Gastrocnemius medialis (tissue), 4 donors: Measurements from ENCODE around the gene LRRK1. TPM values are rescaled to one million over a fixed set of nuclear protein-coding genes. Genes with fewer than 3 reads are reported as not detected.

Source experiments
- ATAC-seq, 2 donors: fragments of 150-250 bp; one replicate each; pipeline ENCODE4 v1.9.1; 2016
- DNase-seq, 2 donors: peaks; one replicate each; pipeline ENCODE4 v3.0.0-alpha.2; 2019
- H3K27ac ChIP-seq, 4 donors: fragments of 200-600 bp; sonication (generic); 1 replicate in 1 of 4; 2 replicates in 3 of 4; pipeline ENCODE4 v1.5.1; 2016 to 2018; ENCODE audit warnings: mild to moderate bottlenecking in 2 of 4, moderate library complexity in 1 of 4
- H3K27me3 ChIP-seq, 3 donors: fragments of 200-600 bp; sonication (generic) in 2 of 3; 1 replicate in 1 of 3; 2 replicates in 2 of 3; pipeline versions ENCODE4 v1.5.1 to v1.6.0; 2016 to 2019; ENCODE audit warnings: mild to moderate bottlenecking in 1 of 3, moderate library complexity in 1 of 3
- H3K36me3 ChIP-seq, 2 donors: fragments of 200-600 bp; sonication (generic) in 1 of 2; one replicate each; pipeline ENCODE4 v1.5.1; 2017 to 2018
- H3K4me1 ChIP-seq, 2 donors: fragments of 200-600 bp; sonication (generic) in 1 of 2; one replicate each; pipeline ENCODE4 v1.5.1; 2016 to 2017; ENCODE audit warnings: mild to moderate bottlenecking in 2 of 2
- H3K4me3 ChIP-seq, 4 donors: fragments of 200-600 bp; sonication (generic) in 3 of 4; 1 replicate in 1 of 4; 2 replicates in 3 of 4; pipeline ENCODE4 v1.5.1; 2016 to 2019; ENCODE audit warnings: mild to moderate bottlenecking in 2 of 4
- H3K9me3 ChIP-seq, 3 donors: fragments of 200-600 bp; sonication (generic) in 2 of 3; 1 replicate in 1 of 3; 2 replicates in 2 of 3; pipeline ENCODE4 v1.5.1; 2016 to 2019
- POLR2A ChIP-seq, 2 donors: fragments of 450-650 bp; IDR thresholded peaks; one replicate each; pipeline ENCODE4 v1.6.1; 2017; ENCODE audit warnings: antibody characterized with exemption in 2 of 2, mild to moderate bottlenecking in 2 of 2, moderate library complexity in 2 of 2
- in situ Hi-C, 4 donors: fragments of 200-750 bp; cut with MboI; loops; one replicate each; pipeline versions ENCODE4 v1.15.0 to v1.8.0; 2017; ENCODE audit warnings: low sequenced_read_pairs in 4 of 4
- intact Hi-C: fragments of 100-400 bp; cut with DNase I; formaldehyde crosslinking; loops from one replicate; pipeline ENCODE4 v1.15.1; 2023; ENCODE audit warnings: low total_unique reads
- total RNA-seq, 4 donors: library from RNA; depleted of rRNA; stranded (reverse); fragments of >200 nt; gene quantifications; one replicate each; pipeline versions ENCODE4 v1.1.0 to v1.2.3, GENCODE V29; 2016
- TF ChIP-seq, protein P1 (sequence below), 5 experiments: fragments of 450-650 bp in 3 of 5; fragments of 200-600 bp in 2 of 5; sonication (generic) in 2 of 5; IDR thresholded peaks in 4 of 5; conservative IDR thresholded peaks in 1 of 5; 1 replicate in 4 of 5; 2 replicates in 1 of 5; pipeline ENCODE4 v1.5.1; 2016 to 2019; ENCODE audit warnings: antibody characterized with exemption in 5 of 5, mild to moderate bottlenecking in 3 of 5, moderate library complexity in 3 of 5

The LRRK1 gene
- total RNA-seq, 4 donors from 2014 or later, result 0.87 to 5.6 (median 1.7) TPM

DNA sequence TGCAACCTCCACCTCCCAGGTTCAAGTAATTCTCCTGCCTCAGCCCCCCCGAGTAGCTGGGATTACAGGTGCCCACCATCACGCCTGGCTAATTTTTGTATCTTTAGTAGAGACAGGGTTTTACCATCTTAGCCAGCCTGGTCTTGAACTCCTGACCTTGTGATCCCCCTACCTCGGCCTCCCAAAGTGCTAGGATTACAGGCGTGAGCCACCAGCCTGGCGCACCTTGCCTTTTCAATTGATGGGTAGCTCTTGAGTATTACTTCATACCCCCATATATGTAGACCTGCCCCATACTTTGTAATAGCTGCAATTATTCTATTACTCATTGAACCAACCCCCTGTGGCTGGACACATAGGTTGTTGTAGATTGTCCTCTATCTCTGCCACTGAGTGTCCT lies 101.3 kb downstream of the LRRK1 start:
- TF ChIP-seq, protein P1, sequence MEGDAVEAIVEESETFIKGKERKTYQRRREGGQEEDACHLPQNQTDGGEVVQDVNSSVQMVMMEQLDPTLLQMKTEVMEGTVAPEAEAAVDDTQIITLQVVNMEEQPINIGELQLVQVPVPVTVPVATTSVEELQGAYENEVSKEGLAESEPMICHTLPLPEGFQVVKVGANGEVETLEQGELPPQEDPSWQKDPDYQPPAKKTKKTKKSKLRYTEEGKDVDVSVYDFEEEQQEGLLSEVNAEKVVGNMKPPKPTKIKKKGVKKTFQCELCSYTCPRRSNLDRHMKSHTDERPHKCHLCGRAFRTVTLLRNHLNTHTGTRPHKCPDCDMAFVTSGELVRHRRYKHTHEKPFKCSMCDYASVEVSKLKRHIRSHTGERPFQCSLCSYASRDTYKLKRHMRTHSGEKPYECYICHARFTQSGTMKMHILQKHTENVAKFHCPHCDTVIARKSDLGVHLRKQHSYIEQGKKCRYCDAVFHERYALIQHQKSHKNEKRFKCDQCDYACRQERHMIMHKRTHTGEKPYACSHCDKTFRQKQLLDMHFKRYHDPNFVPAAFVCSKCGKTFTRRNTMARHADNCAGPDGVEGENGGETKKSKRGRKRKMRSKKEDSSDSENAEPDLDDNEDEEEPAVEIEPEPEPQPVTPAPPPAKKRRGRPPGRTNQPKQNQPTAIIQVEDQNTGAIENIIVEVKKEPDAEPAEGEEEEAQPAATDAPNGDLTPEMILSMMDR (IDR thresholded peaks at IDR 0.05 in 4 of 5, conservative IDR thresholded peaks at IDR 0.05 in 1 of 5), result no peak
- TF ChIP-seq POLR2A (IDR thresholded peaks at IDR 0.05), result no peak
- no peaks in the 10 kb centered on the region for H3K27me3 ChIP-seq
- H3K36me3 ChIP-seq, result no peaks in the 10 kb centered on the region
- no peak for DNase-seq
- intact Hi-C loops, result no loop called here
- H3K4me3 ChIP-seq, result no peak overlapping the region
- H3K27ac ChIP-seq, result no peak overlapping the region
- ATAC-seq, result no peak
- H3K9me3 ChIP-seq, result no peaks in the 10 kb centered on the region
- H3K4me1 ChIP-seq, result no peaks in the 10 kb centered on the region
- in situ Hi-C loops, result loop anchor here in 1 of 4 donors (25.0 kb wide), 1 partner anchor 1083 kb away; no protein-coding TSS in a partner anchor

DNA sequence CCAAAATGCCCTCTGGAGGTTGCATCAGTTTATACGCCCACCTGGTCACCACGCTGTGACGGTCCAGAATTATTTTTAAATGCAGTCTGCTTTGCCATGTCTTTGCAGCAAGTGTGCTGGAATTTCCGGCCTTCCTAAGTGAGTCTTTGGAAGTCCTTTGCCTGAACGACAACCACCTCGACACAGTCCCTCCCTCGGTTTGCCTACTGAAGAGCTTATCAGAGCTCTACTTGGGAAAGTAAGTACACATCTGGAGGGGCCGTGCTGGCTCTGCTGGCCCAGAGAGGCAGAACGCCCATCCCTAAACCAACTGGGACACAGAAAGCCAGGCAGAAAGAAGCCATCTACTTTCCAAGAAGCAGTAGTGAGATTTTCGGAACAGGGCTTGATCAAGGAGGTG lies 101.8 kb downstream of the LRRK1 start:
- Histone ChIP-seq H3K9me3 (no peaks in the 10 kb centered on the region), H3K27me3 (no peaks in the 10 kb centered on the region), H3K4me1 (no peaks in the 10 kb centered on the region), H3K36me3 (no peaks in the 10 kb centered on the region), H3K4me3 (no peak overlapping the region), H3K27ac (no peak overlapping the region)
- no peak for ATAC-seq
- TF ChIP-seq, protein P1 (IDR thresholded peaks at IDR 0.05 in 4 of 5, conservative IDR thresholded peaks at IDR 0.05 in 1 of 5), result no peak
- no peak for TF ChIP-seq POLR2A (IDR thresholded peaks at IDR 0.05)
- intact Hi-C loops, result no loop called here
- no peak for DNase-seq
- in situ Hi-C loops, result loop anchor here in 1 of 4 donors (25.0 kb wide), 1 partner anchor 1084 kb away; no protein-coding TSS in a partner anchor

DNA sequence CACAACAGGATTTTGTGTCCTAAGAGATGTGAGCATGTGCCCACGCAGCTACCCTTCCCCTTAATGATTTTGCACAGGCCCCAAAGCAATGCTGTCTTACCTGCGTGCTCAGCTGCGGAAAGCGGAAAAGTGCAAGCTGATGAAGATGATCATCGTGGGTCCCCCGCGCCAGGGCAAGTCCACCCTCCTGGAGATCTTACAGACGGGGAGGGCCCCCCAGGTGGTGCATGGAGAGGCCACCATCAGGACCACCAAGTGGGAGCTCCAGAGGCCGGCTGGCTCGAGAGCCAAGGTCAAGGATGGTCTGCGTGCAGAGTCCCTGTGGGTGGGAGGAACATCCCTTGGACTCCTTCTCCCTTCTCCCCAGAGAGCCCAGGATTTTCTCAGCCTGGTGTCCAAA lies 103.1 kb downstream of the LRRK1 start:
- Histone ChIP-seq H3K36me3 (no peaks in the 10 kb centered on the region), H3K27me3 (no peaks in the 10 kb centered on the region), H3K9me3 (no peaks in the 10 kb centered on the region), H3K27ac (no peak overlapping the region), H3K4me3 (no peak overlapping the region), H3K4me1 (no peaks in the 10 kb centered on the region)
- in situ Hi-C loops (loop anchor here in 1 of 4 donors (25.0 kb wide), 1 partner anchor 1085 kb away; no protein-coding TSS in a partner anchor), intact Hi-C loops (no loop called here)
- no peak for TF ChIP-seq POLR2A (IDR thresholded peaks at IDR 0.05)
- TF ChIP-seq, protein P1 (IDR thresholded peaks at IDR 0.05 in 4 of 5, conservative IDR thresholded peaks at IDR 0.05 in 1 of 5), result no peak
- ATAC-seq (no peak), DNase-seq (no peak)

DNA sequence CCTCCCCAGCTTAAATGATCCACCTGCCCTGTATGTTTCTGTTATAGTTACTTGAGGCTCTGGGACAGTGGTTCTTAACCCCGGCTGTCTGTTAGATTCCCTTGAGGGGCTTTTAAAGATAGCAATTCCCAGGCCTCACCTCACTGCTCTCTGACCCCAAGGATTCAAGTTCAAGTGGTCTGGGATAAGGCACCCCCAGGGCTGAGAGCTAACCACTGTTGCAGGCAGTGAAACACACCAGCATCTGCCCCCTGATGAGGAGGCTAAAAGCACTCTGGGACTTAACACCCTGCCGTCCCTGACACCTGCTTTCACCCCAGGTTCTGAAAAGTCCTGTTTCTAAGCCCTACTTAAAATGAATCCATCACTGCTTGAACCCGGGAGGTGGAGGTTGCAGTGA lies 103.7 kb downstream of the LRRK1 start:
- intact Hi-C loops, result no loop called here
- no peak overlapping the region for H3K27ac ChIP-seq
- in situ Hi-C loops, result loop anchor here in 1 of 4 donors (25.0 kb wide), 1 partner anchor 1086 kb away; no protein-coding TSS in a partner anchor

More for the DNA sequence above, 103.7 kb downstream of the LRRK1 start:
- no peak overlapping the region for H3K4me3 ChIP-seq
- H3K4me1 ChIP-seq, result no peaks in the 10 kb centered on the region
- ATAC-seq, result no peak
- TF ChIP-seq POLR2A (IDR thresholded peaks at IDR 0.05), result no peak
- TF ChIP-seq, protein P1 (IDR thresholded peaks at IDR 0.05 in 4 of 5, conservative IDR thresholded peaks at IDR 0.05 in 1 of 5), result no peak
- no peaks in the 10 kb centered on the region for H3K27me3 ChIP-seq
- H3K9me3 ChIP-seq, result no peaks in the 10 kb centered on the region
- no peak for DNase-seq
- H3K36me3 ChIP-seq, result no peaks in the 10 kb centered on the region
